Nephron (organoid): Measurements from ENCODE around the gene ARMH3.
A peak's percentile ranks its signal among the peaks of the same experiment; 100 is the strongest.

Source experiments
- H3K27ac Mint-ChIP-seq, 3 experiments: 2 replicates each; pipeline ENCODE4 v1.8.0; 2020; ENCODE audit warnings: mixed read lengths in 3 of 3, mild to moderate bottlenecking in 2 of 3, moderate library complexity in 1 of 3
- H3K27me3 Mint-ChIP-seq: 2 replicates; pipeline ENCODE4 v1.8.0; 2021; ENCODE audit warnings: low read depth, mild to moderate bottlenecking, moderate library complexity, mixed read lengths
- H3K36me3 Mint-ChIP-seq: 2 replicates; pipeline ENCODE4 v1.8.0; 2020; ENCODE audit warnings: low read depth, mixed read lengths
- H3K4me1 Mint-ChIP-seq: 2 replicates; pipeline ENCODE4 v1.8.0; 2020; ENCODE audit warnings: mixed read lengths
- H3K4me3 Mint-ChIP-seq, 3 experiments: 2 replicates each; pipeline ENCODE4 v1.8.0; 2020; ENCODE audit warnings: mild to moderate bottlenecking in 3 of 3, mixed read lengths in 3 of 3, moderate library complexity in 2 of 3
- H3K9me3 Mint-ChIP-seq: 2 replicates; pipeline ENCODE4 v1.8.0; 2020; ENCODE audit warnings: mixed read lengths
- CTCF ChIP-seq, 3 experiments: fragments of 200-600 bp; sonication (generic); IDR thresholded peaks; one replicate each; pipeline ENCODE4 v1.5.0; 2021; ENCODE audit warnings: antibody characterized with exemption in 3 of 3; ENCODE audit not compliant: unreplicated experiment in 3 of 3

Gene ARMH3

GRCh38 chr10:101831169-101831811, 224.7 kb downstream of the ARMH3 start:
- Mint-ChIP-seq H3K27me3 (no peaks in the 10 kb centered on the region), H3K36me3 (peaks cover 5% of the 10 kb centered on the region), H3K4me1 (peaks cover 52% of the 10 kb centered on the region), H3K4me3 (peak overlapping the region; percentile 84 to 88 (median 84)), H3K9me3 (no peaks in the 10 kb centered on the region), H3K27ac (peak overlapping the region; percentile 94 to 98 (median 97))
- no peak for TF ChIP-seq CTCF (IDR thresholded peaks at IDR 0.05; ENCODE audit: unreplicated experiment in 3 of 3)

DNA sequence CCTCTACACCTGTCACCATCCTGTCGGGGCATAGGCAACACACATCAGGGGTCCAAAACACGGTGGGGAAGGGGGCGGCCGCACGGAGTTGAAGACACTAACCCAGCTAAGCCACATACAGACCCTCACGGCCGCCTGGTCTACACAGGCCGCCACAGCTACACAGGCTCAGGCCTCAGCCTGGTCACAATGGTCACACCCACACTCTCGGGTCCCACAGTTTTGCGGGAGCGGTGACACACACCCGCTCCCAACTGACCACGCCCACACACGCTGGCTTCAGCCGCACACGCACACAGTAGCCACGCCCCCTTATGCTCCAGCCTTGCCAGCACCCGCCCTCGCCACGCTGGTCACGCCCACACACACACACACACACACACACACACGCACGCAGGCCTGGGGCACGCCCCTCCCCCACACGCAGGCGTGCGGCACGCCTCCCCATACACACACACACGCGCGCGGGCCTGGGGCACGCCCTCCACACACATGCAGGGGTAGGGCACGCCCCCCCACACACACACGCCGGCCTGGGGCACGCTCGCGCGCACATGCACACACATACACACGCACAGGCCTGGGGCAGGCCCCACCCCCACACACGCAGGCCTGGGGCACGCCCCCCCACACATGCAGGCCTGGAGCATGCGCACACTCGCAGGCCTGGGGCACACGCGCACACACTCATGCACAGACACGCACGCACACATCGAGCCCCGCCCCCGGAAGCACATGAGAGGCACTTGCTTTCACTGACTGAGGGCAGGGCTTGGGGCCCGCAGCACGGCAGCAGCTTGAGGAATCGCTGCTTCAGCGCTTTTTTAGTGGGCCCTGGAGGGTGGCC, 225.4 kb downstream of the ARMH3 start:
- H3K27ac Mint-ChIP-seq = peak overlapping the region; percentile 94 to 98 (median 97)
- no peaks in the 10 kb centered on the region for H3K27me3 Mint-ChIP-seq
- H3K4me1 Mint-ChIP-seq = peaks cover 48% of the 10 kb centered on the region
- peak overlapping the region; percentile 84 to 88 (median 84) for H3K4me3 Mint-ChIP-seq
- no peaks in the 10 kb centered on the region for H3K9me3 Mint-ChIP-seq
- H3K36me3 Mint-ChIP-seq = peaks cover 5% of the 10 kb centered on the region
- no peak for TF ChIP-seq CTCF (IDR thresholded peaks at IDR 0.05; ENCODE audit: unreplicated experiment in 3 of 3)

GRCh38 chr10:101829561-101830315, 226.2 kb downstream of the ARMH3 start:
- Mint-ChIP-seq H3K27ac (peak overlapping the region; percentile 94 to 98 (median 97)), H3K9me3 (no peaks in the 10 kb centered on the region), H3K4me1 (peaks cover 41% of the 10 kb centered on the region), H3K4me3 (peak overlapping the region; percentile 84 to 88 (median 84)), H3K36me3 (peaks cover 8% of the 10 kb centered on the region), H3K27me3 (no peaks in the 10 kb centered on the region)
- no peak for TF ChIP-seq CTCF (IDR thresholded peaks at IDR 0.05; ENCODE audit: unreplicated experiment in 3 of 3)

- Mint-ChIP-seq H3K9me3 (no peaks in the 10 kb centered on the region), H3K36me3 (peaks cover 8% of the 10 kb centered on the region), H3K4me1 (peaks cover 39% of the 10 kb centered on the region), H3K27ac (no peak overlapping the region), H3K4me3 (peak overlapping the region in 2 of 3 experiments; percentile 14 to 45), H3K27me3 (no peaks in the 10 kb centered on the region)
- no peak for TF ChIP-seq CTCF (IDR thresholded peaks at IDR 0.05; ENCODE audit: unreplicated experiment in 3 of 3)
Observed at GRCh38 chr10:101828766-101829551, 227.0 kb downstream of the ARMH3 start.

DNA sequence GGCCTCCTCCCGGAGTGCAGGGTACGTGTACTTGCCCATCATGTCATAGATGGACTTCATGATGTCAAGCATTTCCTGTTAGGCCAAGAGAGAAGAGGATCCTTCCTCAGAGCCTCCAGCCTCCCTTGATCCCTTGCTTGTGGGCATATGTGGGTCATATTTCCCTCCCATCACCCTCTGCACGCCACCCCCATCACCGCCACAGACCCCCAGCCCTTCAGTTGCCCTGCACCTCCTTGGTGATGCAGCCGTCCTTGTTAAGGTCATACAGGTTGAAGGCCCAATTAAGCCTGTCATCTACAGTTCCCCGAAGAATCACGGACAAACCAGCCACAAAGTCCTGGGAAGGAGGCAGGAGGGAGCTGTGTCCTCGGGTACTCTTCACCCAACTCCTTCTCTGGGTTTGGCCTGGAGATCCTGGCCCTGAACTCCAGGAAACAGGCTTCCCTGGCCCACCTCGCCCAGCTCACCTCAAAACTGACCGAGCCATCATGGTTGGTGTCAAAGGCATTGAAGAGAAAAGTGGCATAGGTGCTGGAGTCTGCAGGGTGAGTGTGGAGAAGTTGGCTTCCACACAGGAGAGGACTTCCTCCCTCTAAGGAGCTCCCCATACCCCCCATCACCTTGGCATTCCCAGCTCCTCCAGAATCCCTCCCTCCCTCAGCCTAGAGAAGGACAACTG, 227.9 kb downstream of the ARMH3 start:
- peaks cover 8% of the 10 kb centered on the region for H3K36me3 Mint-ChIP-seq
- no peaks in the 10 kb centered on the region for H3K27me3 Mint-ChIP-seq
- H3K27ac Mint-ChIP-seq = no peak overlapping the region
- TF ChIP-seq CTCF (IDR thresholded peaks at IDR 0.05; ENCODE audit: unreplicated experiment in 3 of 3) = no peak
- peak overlapping the region in 2 of 3 experiments; percentile 11 to 57 for H3K4me3 Mint-ChIP-seq
- no peaks in the 10 kb centered on the region for H3K9me3 Mint-ChIP-seq
- H3K4me1 Mint-ChIP-seq = peaks cover 32% of the 10 kb centered on the region
